ENCODE measurements around the gene AGMO.

The AGMO gene

GRCh38 chr7:15561835-15562234, at the start of gene AGMO:
AGMO (minus strand) TSS chr7:15562015.
- DNase-seq (ENCODE audit: low read depth in 2 of 2), result no peak

- DNase-seq (ENCODE audit: low read depth in 2 of 2), result no peak
Measured at GRCh38 chr7:15610503-15610902, 48.7 kb upstream of the AGMO start.

- DNase-seq (ENCODE audit: low read depth in 2 of 2), result no peak
Measured at GRCh38 chr7:15609287-15609686, 47.5 kb upstream of the AGMO start.

GRCh38 chr7:15607529-15608210, 45.9 kb upstream of the AGMO start:
- DNase-seq (ENCODE audit: low read depth in 2 of 2), result no peak

- no peak for DNase-seq (ENCODE audit: low read depth in 2 of 2)
Measured at GRCh38 chr7:15606561-15606960, 44.7 kb upstream of the AGMO start.

GRCh38 chr7:15604166-15604565, 42.4 kb upstream of the AGMO start:
- no peak for DNase-seq (ENCODE audit: low read depth in 2 of 2)

GRCh38 chr7:15603124-15603523, 41.3 kb upstream of the AGMO start:
- DNase-seq (ENCODE audit: low read depth in 2 of 2), result no peak

GRCh38 chr7:15602236-15602635, 40.4 kb upstream of the AGMO start:
- DNase-seq (ENCODE audit: low read depth in 2 of 2), result no peak

GRCh38 chr7:15601175-15601574, 39.4 kb upstream of the AGMO start:
- DNase-seq (ENCODE audit: low read depth in 2 of 2), result no peak

GRCh38 chr7:15600298-15600697, 38.5 kb upstream of the AGMO start:
- DNase-seq (ENCODE audit: low read depth in 2 of 2), result no peak

- DNase-seq (ENCODE audit: low read depth in 2 of 2), result no peak
Measured at GRCh38 chr7:15594461-15594860, 32.6 kb upstream of the AGMO start.

GRCh38 chr7:15593382-15593781, 31.6 kb upstream of the AGMO start:
- no peak for DNase-seq (ENCODE audit: low read depth in 2 of 2)

- no peak for DNase-seq (ENCODE audit: low read depth in 2 of 2)
Measured at GRCh38 chr7:15586266-15586665, 24.5 kb upstream of the AGMO start.

GRCh38 chr7:15584575-15584974, 22.8 kb upstream of the AGMO start:
- DNase-seq (ENCODE audit: low read depth in 2 of 2), result no peak

- no peak for DNase-seq (ENCODE audit: low read depth in 2 of 2)
Measured at GRCh38 chr7:15582773-15583172, 21.0 kb upstream of the AGMO start.

GRCh38 chr7:15581352-15581951, 19.6 kb upstream of the AGMO start:
- DNase-seq (ENCODE audit: low read depth in 2 of 2), result no peak

- no peak for DNase-seq (ENCODE audit: low read depth in 2 of 2)
Measured at GRCh38 chr7:15580604-15581351, 19.0 kb upstream of the AGMO start.

- DNase-seq (ENCODE audit: low read depth in 2 of 2), result no peak
Measured at GRCh38 chr7:15577600-15577999, 15.8 kb upstream of the AGMO start.

- no peak for DNase-seq (ENCODE audit: low read depth in 2 of 2)
Measured at GRCh38 chr7:15571301-15571878, 9.6 kb upstream of the AGMO start.

GRCh38 chr7:15567652-15568051, 5.8 kb upstream of the AGMO start:
- DNase-seq (ENCODE audit: low read depth in 2 of 2), result no peak

- no peak for DNase-seq (ENCODE audit: low read depth in 2 of 2)
Measured at GRCh38 chr7:15567036-15567435, 5.2 kb upstream of the AGMO start.

GRCh38 chr7:15566476-15566875, 4.7 kb upstream of the AGMO start:
- no peak for DNase-seq (ENCODE audit: low read depth in 2 of 2)

GRCh38 chr7:15560968-15561367, 847 bp downstream of the AGMO start:
- DNase-seq (ENCODE audit: low read depth in 2 of 2), result no peak

Data from stimulated activated CD4-positive, alpha-beta T cell treated with anti-CD3 and anti-CD28 coated beads, Interleukin-1b, Interleukin-23, amount 100 ng/mL, for 1 hour (primary cell).